Esophagus squamous epithelium (tissue), 4 donors: ENCODE data around the gene WASHC2A.

Experiments
- CTCF ChIP-seq, 6 experiments: fragments of 450-650 bp in 4 of 6; fragments of 200-600 bp in 2 of 6; sonication (generic) in 2 of 6; IDR thresholded peaks; one replicate each; pipeline ENCODE4 v1.5.1; 2016 to 2019; ENCODE audit warnings: antibody characterized with exemption in 6 of 6, mild to moderate bottlenecking in 4 of 6, moderate library complexity in 4 of 6
- POLR2A ChIP-seq, 4 donors: fragments of 450-650 bp; IDR thresholded peaks; one replicate each; pipeline ENCODE4 v1.6.1; 2017; ENCODE audit warnings: antibody characterized with exemption in 4 of 4, mild to moderate bottlenecking in 4 of 4, moderate library complexity in 3 of 4

GRCh38 chr10:50063100-50063499, 4.7 kb upstream of the WASHC2A start:
- TF ChIP-seq POLR2A (IDR thresholded peaks at IDR 0.05) (no peak), CTCF (IDR thresholded peaks at IDR 0.05) (no peak)
